Endothelial cell of umbilical vein (primary cell): ENCODE results near the gene TOR4A. TPM values are rescaled to one million over a fixed set of nuclear protein-coding genes. Genes with fewer than 3 reads are reported as not detected.

ENCODE experiments used
- BruUV-seq: library from RNA; stranded (reverse); fragments of 400-500 nt; replicated peaks from 2 replicates; lab custom pipeline; 2021; lab: Mats Ljungman, UMichigan
- CTCF ChIA-PET: fragments of 300-600, 350-600 bp; sonication (Branson Sonifier 250); formaldehyde crosslinking; loops from one replicate; lab custom pipeline; 2021; ENCODE audit warnings: antibody characterized with exemption, inconsistent platforms; lab: Charles Lee
- POLR2A ChIA-PET: fragments of 300-600, 350-600 bp; sonication (Branson Sonifier 250); formaldehyde crosslinking; loops from one replicate; lab custom pipeline; 2021; ENCODE audit warnings: antibody characterized with exemption, inconsistent platforms; lab: Charles Lee
- DNase-seq: peaks from one replicate; pipeline ENCODE4 v3.0.0-alpha.2; 2011; ENCODE audit warnings: low read depth, low spot score
- FAIRE-seq: peaks from 2 replicates; lab custom pipeline; 2011; peaks lifted over from hg19 to GRCh38; lab: Jason Lieb, UNC
- H2AFZ ChIP-seq: 2 replicates; pipeline ENCODE4 v1.6.0; 2012; ENCODE audit warnings: low read depth, low read length, control low read depth, inconsistent platforms
- H3K27ac ChIP-seq: 2 replicates; pipeline ENCODE4 v1.5.1; 2011; ENCODE audit warnings: low read depth, mild to moderate bottlenecking, control low read depth, low read length, moderate library complexity; ENCODE audit not compliant: insufficient read depth
- H3K27me3 ChIP-seq, 2 experiments: 2 replicates each; pipeline versions ENCODE4 v1.6.0 to v1.6.1; 2011; ENCODE audit warnings: low read length in 2 of 2, mixed read lengths in 1 of 2; ENCODE audit not compliant: control insufficient read depth in 2 of 2, insufficient read depth in 2 of 2
- H3K36me3 ChIP-seq, 2 experiments: 2 replicates in 1 of 2; 3 replicates in 1 of 2; pipeline ENCODE4 v1.5.1; 2011; ENCODE audit warnings: low read length in 2 of 2, mild to moderate bottlenecking in 1 of 2, moderate library complexity in 1 of 2; ENCODE audit not compliant: control insufficient read depth in 2 of 2, insufficient read depth in 2 of 2; ENCODE audit errors: extremely low read depth in 1 of 2
- H3K4me1 ChIP-seq: 3 replicates; pipeline ENCODE4 v1.5.1; 2011; ENCODE audit warnings: mild to moderate bottlenecking, low read length; ENCODE audit not compliant: control insufficient read depth, insufficient read depth; ENCODE audit errors: extremely low read depth
- H3K4me2 ChIP-seq: 2 replicates; pipeline ENCODE4 v1.6.1; 2011; ENCODE audit warnings: low read length, control low read depth, mixed read lengths; ENCODE audit not compliant: insufficient read depth
- H3K4me3 ChIP-seq, 3 experiments: fragments of 200-600 bp in 1 of 3; sonication (generic), shearing (Covaris generic) in 1 of 3; replicated peaks in 1 of 3; 2 replicates each; pipeline ENCODE4 v1.5.1; 2011 to 2016; ENCODE audit warnings: control low read depth in 3 of 3, low read length in 3 of 3, mild to moderate bottlenecking in 2 of 3, inconsistent platforms in 1 of 3, low read depth in 1 of 3, moderate library complexity in 1 of 3; ENCODE audit not compliant: insufficient read depth in 1 of 3
- H3K79me2 ChIP-seq: 2 replicates; pipeline ENCODE4 v1.6.0; 2012; ENCODE audit warnings: low read length, inconsistent platforms; ENCODE audit not compliant: control insufficient read depth, insufficient read depth
- H3K9ac ChIP-seq: replicated peaks from 2 replicates; pipeline ENCODE3; 2011; ENCODE audit warnings: low read length, control low read depth; ENCODE audit not compliant: insufficient read depth; ENCODE audit errors: extremely low read depth
- H3K9me1 ChIP-seq: replicated peaks from 3 replicates; pipeline ENCODE4 v1.6.0; 2011; ENCODE audit warnings: mild to moderate bottlenecking, low read length; ENCODE audit not compliant: control insufficient read depth, insufficient read depth; ENCODE audit errors: extremely low read depth
- H3K9me3 ChIP-seq: replicated peaks from 2 replicates; pipeline ENCODE4 v1.5.1; 2012; ENCODE audit warnings: low read length, inconsistent platforms; ENCODE audit not compliant: control insufficient read depth, insufficient read depth
- H4K20me1 ChIP-seq: replicated peaks from 2 replicates; pipeline ENCODE3; 2011; ENCODE audit warnings: mild to moderate bottlenecking, low read length; ENCODE audit not compliant: control insufficient read depth, insufficient read depth; ENCODE audit errors: extremely low read depth
- FOS ChIP-seq: IDR thresholded peaks from 2 replicates; pipeline ENCODE4 v1.6.1; 2011; ENCODE audit warnings: mild to moderate bottlenecking, low read length, moderate library complexity, borderline replicate concordance; ENCODE audit not compliant: insufficient read depth
- GATA2 ChIP-seq: IDR thresholded peaks from 2 replicates; pipeline ENCODE4 v1.7.0; 2011; ENCODE audit warnings: low read depth, mild to moderate bottlenecking, moderate library complexity, mixed read lengths, low read length; ENCODE audit not compliant: insufficient read length, insufficient read depth
- MAX ChIP-seq: IDR thresholded peaks from 2 replicates; pipeline ENCODE4 v1.6.1; 2011; ENCODE audit not compliant: insufficient read depth, insufficient read length
- MYC ChIP-seq: IDR thresholded peaks from one replicate; pipeline ENCODE4 v1.6.1; 2011; ENCODE audit warnings: mild to moderate bottlenecking, low read depth, low read length
- POLR2A ChIP-seq: IDR thresholded peaks from 2 replicates; pipeline ENCODE4 v1.6.1; 2012; ENCODE audit warnings: low read depth, mild to moderate bottlenecking, control low read depth, low read length
- POLR2AphosphoS5 ChIP-seq: IDR thresholded peaks from 2 replicates; pipeline ENCODE4 v1.6.1; 2012; ENCODE audit warnings: low read depth, mild to moderate bottlenecking, control low read depth, low read length, moderate library complexity; ENCODE audit not compliant: insufficient read depth
- dilution Hi-C: fragments of 300-500 bp; cut with MboI; formaldehyde crosslinking; loops from one replicate; pipeline ENCODE4 v1.15.0; 2019; ENCODE audit warnings: low sequenced_read_pairs; ENCODE audit not compliant: extremely low pct_ligation_motif_present
- intact Hi-C: fragments of 100-400 bp; cut with micrococcal nuclease; formaldehyde crosslinking; loops from one replicate; pipeline ENCODE4 v1.10.0; 2022
- polyA plus RNA-seq, 4 experiments: library from polyadenylated mRNA; depleted of rRNA in 3 of 4; stranded (reverse) in 3 of 4; unstranded in 1 of 4; fragments of >200 nt; gene quantifications; 2 replicates each; pipeline versions ENCODE4 v1.2.1 to v1.2.3, GENCODE V29; 2011 to 2012; ENCODE audit warnings: missing spikeins in 1 of 4
- total RNA-seq: library from RNA; stranded (reverse); gene quantifications from 2 replicates; pipeline ENCODE4 v1.2.3, GENCODE V29; 2021
- TF ChIP-seq, protein P1 (sequence below), 2 donors: IDR thresholded peaks; 1 replicate in 1 of 2; 2 replicates in 1 of 2; pipeline ENCODE4 v1.5.1; 2011; ENCODE audit warnings: low read length in 2 of 2, mild to moderate bottlenecking in 2 of 2, moderate library complexity in 2 of 2, control low read depth in 1 of 2, inconsistent platforms in 1 of 2, low read depth in 1 of 2; ENCODE audit not compliant: insufficient read depth in 1 of 2; ENCODE audit errors: extremely low read depth in 1 of 2

Gene TOR4A
- total and polyA plus RNA-seq, 2 donors (not counting 3 experiments of a cell fraction or from before 2014, with no cell fraction given) = 32.4 to 48.0 TPM

DNA sequence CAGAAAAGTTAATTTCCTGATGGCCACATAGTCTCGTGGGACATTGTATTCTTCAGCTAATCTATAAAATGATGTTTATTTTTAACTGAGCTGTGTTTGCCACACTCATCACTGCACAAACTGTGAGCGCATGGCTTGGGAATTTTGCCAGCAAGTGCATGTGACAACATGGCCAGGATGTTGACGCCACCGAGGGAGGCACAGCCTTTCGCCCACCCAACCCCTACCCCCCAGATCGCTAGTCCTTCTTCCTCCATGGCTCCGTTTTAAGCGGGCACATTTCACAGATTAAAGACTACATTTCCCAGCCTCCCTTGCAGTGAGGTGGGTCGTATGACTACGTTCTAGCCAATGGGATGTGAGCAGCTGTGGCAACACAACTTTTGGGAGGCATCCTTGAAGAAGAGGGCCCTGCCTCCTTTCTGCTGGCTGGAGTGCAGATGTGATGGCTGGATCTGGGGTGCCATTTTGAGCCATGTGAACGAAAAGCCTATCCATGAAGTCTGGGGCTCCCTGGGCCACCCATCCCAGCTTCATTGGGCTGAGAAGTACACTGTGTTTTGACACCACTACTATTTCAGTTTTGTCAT lies 16.7 kb downstream of the TOR4A start:
- TF ChIP-seq POLR2AphosphoS5 (peak; percentile 17), GATA2 (no peak), POLR2A (peak; percentile 37)
- intact Hi-C loops (loop anchor here (1.0 kb wide), 1 partner anchor 151 kb away; no protein-coding TSS in a partner anchor), dilution Hi-C loops (no loop called here)
- Histone ChIP-seq H3K79me2 (peaks cover 2% of the 10 kb centered on the region), H3K9me3 (no peaks in the 10 kb centered on the region), H3K9me1 (no peaks in the 10 kb centered on the region), H4K20me1 (no peaks in the 10 kb centered on the region), H3K4me3 (no peak overlapping the region), H3K27me3 (no peaks in the 10 kb centered on the region), H3K4me1 (peaks cover 34% of the 10 kb centered on the region), H2AFZ (no peak overlapping the region), H3K27ac (peak overlapping the region; percentile 58), H3K9ac (no peak overlapping the region), H3K4me2 (no peak overlapping the region), H3K36me3 (no peaks in the 10 kb centered on the region)
- POLR2A ChIA-PET = interaction anchor here (1.0 kb wide), 1 partner anchor 53 kb away, joined by 3 read pairs; the partner anchor contains the start of gene TUBB4B
- CTCF ChIA-PET = interaction anchor here (0.7 to 1.8 kb wide), 5 partner anchors 8 to 150 kb away, joined by 3 to 12 read pairs (median 3); partner anchors contain the start of genes EXD3, NOXA1 and NRARP
- peak; percentile 89 for FAIRE-seq
- no TSS peak for BruUV-seq
- peak; percentile 68 for DNase-seq

DNA sequence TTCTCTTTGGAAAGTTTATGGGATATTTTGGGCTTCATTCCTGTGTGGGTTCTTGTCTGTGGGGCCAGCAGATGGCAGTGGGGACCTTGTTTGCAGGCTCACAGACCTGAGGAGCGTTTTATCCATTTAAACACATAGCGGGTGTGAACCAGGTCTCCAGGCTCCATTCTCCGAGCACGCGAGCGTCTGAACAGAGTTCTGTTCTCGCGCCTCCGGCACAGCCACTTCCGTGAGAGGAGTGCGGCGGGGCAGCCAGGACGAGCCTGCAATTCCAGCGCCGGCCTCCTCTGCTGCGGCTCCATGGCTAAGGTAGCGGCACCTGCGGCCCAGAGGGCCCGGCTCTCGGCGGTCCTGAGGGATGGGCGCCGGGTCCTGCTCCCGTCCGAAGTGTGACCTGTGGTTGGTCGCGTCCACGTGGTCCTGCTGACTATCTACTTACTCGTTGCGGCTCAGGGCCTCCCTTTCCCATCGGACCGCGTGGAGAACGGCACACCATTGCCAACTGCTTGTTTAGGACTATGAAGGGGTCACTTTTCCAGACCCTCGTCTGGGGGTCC lies 17.2 kb downstream of the TOR4A start:
- peaks cover 8% of the 10 kb centered on the region for H3K79me2 ChIP-seq

More for the DNA sequence above, 17.2 kb downstream of the TOR4A start:
- H3K4me2 ChIP-seq = peak overlapping the region; percentile 10
- no peaks in the 10 kb centered on the region for H3K9me1 ChIP-seq
- peak overlapping the region; percentile 15 for H2AFZ ChIP-seq
- peak overlapping the region; percentile 66 for H3K9ac ChIP-seq
- H3K4me3 ChIP-seq = peak overlapping the region in 1 of 3 experiments; percentile 20
- H3K36me3 ChIP-seq = no peaks in the 10 kb centered on the region
- H4K20me1 ChIP-seq = no peaks in the 10 kb centered on the region
- no peak for FAIRE-seq
- H3K27ac ChIP-seq = peak overlapping the region; percentile 58
- ChIA-PET POLR2A (no interaction called here), CTCF (interaction anchor here (0.8 to 2.8 kb wide), 4 partner anchors 7 to 149 kb away, joined by 3 to 20 read pairs (median 9); partner anchors contain the start of genes EXD3, NOXA1 and NRARP)
- BruUV-seq = no TSS peak
- intact Hi-C loops = loop anchor here (1.0 kb wide), 1 partner anchor 151 kb away; no protein-coding TSS in a partner anchor
- peak; percentile 66 for DNase-seq
- H3K9me3 ChIP-seq = no peaks in the 10 kb centered on the region
- dilution Hi-C loops = no loop called here
- TF ChIP-seq MAX (peak; percentile 77), FOS (no peak), POLR2AphosphoS5 (no peak), POLR2A (no peak), MYC (no peak), GATA2 (no peak)
- TF ChIP-seq, protein P1, sequence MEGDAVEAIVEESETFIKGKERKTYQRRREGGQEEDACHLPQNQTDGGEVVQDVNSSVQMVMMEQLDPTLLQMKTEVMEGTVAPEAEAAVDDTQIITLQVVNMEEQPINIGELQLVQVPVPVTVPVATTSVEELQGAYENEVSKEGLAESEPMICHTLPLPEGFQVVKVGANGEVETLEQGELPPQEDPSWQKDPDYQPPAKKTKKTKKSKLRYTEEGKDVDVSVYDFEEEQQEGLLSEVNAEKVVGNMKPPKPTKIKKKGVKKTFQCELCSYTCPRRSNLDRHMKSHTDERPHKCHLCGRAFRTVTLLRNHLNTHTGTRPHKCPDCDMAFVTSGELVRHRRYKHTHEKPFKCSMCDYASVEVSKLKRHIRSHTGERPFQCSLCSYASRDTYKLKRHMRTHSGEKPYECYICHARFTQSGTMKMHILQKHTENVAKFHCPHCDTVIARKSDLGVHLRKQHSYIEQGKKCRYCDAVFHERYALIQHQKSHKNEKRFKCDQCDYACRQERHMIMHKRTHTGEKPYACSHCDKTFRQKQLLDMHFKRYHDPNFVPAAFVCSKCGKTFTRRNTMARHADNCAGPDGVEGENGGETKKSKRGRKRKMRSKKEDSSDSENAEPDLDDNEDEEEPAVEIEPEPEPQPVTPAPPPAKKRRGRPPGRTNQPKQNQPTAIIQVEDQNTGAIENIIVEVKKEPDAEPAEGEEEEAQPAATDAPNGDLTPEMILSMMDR (IDR thresholded peaks at IDR 0.05; ENCODE audit: extremely low read depth in 1 of 2, insufficient read depth in 1 of 2, low read depth in 1 of 2, low read length in 2 of 2) = peak; percentile 33 to 34
- no peaks in the 10 kb centered on the region for H3K27me3 ChIP-seq
- peaks cover 40% of the 10 kb centered on the region for H3K4me1 ChIP-seq
